HTR-8/SVneo (cell line): ENCODE measurements around the gene OLIG3.

Experiments
- DNase-seq: peaks from one replicate; pipeline ENCODE4 v3.0.0; 2011; ENCODE audit warnings: low spot score, mixed read lengths; ENCODE audit not compliant: insufficient read length
- FAIRE-seq: peaks from 2 replicates; lab custom pipeline; 2011; peaks lifted over from hg19 to GRCh38; lab: Jason Lieb, UNC

Gene OLIG3

GRCh38 chr6:137494281-137494987 is at the start of gene OLIG3:
Gene OLIG3 (minus strand): TSS chr6:137494394. CDS start chr6:137494170, 224 bp downstream.
- DNase-seq (no peak), FAIRE-seq (no peak)

GRCh38 chr6:137543114-137543513 is 48.9 kb upstream of the OLIG3 start:
- no peak for DNase-seq
- FAIRE-seq: no peak

GRCh38 chr6:137542713-137543112 is 48.5 kb upstream of the OLIG3 start:
- DNase-seq (no peak), FAIRE-seq (no peak)

GRCh38 chr6:137541534-137542063 is 47.4 kb upstream of the OLIG3 start:
- no peak for DNase-seq
- FAIRE-seq: no peak

- FAIRE-seq (no peak), DNase-seq (no peak)
These were observed 42.0 kb upstream of the OLIG3 start for GRCh38 chr6:137536104-137536773.

- DNase-seq: no peak
- FAIRE-seq: no peak
These were observed 37.3 kb upstream of the OLIG3 start for GRCh38 chr6:137531376-137532092.

GRCh38 chr6:137530404-137530803 is 36.2 kb upstream of the OLIG3 start:
- FAIRE-seq: no peak

GRCh38 chr6:137522831-137523230 is 28.6 kb upstream of the OLIG3 start:
- FAIRE-seq (no peak), DNase-seq (no peak)

More at GRCh38 chr6:137530404-137530803, 36.2 kb upstream of the OLIG3 start:
- no peak for DNase-seq

- DNase-seq (no peak), FAIRE-seq (no peak)
These were observed 28.1 kb upstream of the OLIG3 start for GRCh38 chr6:137522198-137522798.

GRCh38 chr6:137520520-137520919 is 26.3 kb upstream of the OLIG3 start:
- FAIRE-seq (no peak), DNase-seq (no peak)

GRCh38 chr6:137519629-137520176 is 25.5 kb upstream of the OLIG3 start:
- FAIRE-seq (no peak), DNase-seq (no peak)

- no peak for FAIRE-seq
- DNase-seq: no peak
These were observed 24.3 kb upstream of the OLIG3 start for GRCh38 chr6:137518386-137518983.

- DNase-seq (no peak), FAIRE-seq (no peak)
These were observed 20.2 kb upstream of the OLIG3 start for GRCh38 chr6:137514418-137514817.

GRCh38 chr6:137512757-137513605 is 18.8 kb upstream of the OLIG3 start:
- DNase-seq: no peak
- FAIRE-seq: no peak

- no peak for FAIRE-seq
- DNase-seq: no peak
These were observed 16.7 kb upstream of the OLIG3 start for GRCh38 chr6:137510923-137511322.

GRCh38 chr6:137498481-137499190 is 4.4 kb upstream of the OLIG3 start:
- DNase-seq (no peak), FAIRE-seq (no peak)

- FAIRE-seq: no peak
- no peak for DNase-seq
These were observed 3.7 kb upstream of the OLIG3 start for GRCh38 chr6:137497721-137498463.
